ENCODE measurements around the gene SFXN3.

SFXN3 gene

GRCh38 chr10:101012525-101013364, 18.3 kb upstream of the SFXN3 start:
- peak; percentile 94 to 96 for DNase-seq (ENCODE audit: low read depth in 1 of 2, low spot score in 1 of 2)
- in situ Hi-C loops (cut with HindIII; ENCODE audit: low pct_unique_long_range_greater_than_20kb, low sequenced_read_pairs), result no loop called here
- no peak for TF ChIP-seq JUND (IDR thresholded peaks at IDR 0.05; ENCODE audit: low read depth)

GRCh38 chr10:101013365-101013825, 17.6 kb upstream of the SFXN3 start:
- in situ Hi-C loops (cut with HindIII; ENCODE audit: low pct_unique_long_range_greater_than_20kb, low sequenced_read_pairs), result no loop called here

GRCh38 chr10:101014230-101014884, 16.7 kb upstream of the SFXN3 start:
- TF ChIP-seq JUND (IDR thresholded peaks at IDR 0.05; ENCODE audit: low read depth), result no peak
- DNase-seq (ENCODE audit: low read depth in 1 of 2, low spot score in 1 of 2), result peak; percentile 80 to 84
- in situ Hi-C loops (cut with HindIII; ENCODE audit: low pct_unique_long_range_greater_than_20kb, low sequenced_read_pairs), result no loop called here

More at GRCh38 chr10:101013365-101013825, 17.6 kb upstream of the SFXN3 start:
- DNase-seq (ENCODE audit: low read depth in 1 of 2, low spot score in 1 of 2), result no peak
- no peak for TF ChIP-seq JUND (IDR thresholded peaks at IDR 0.05; ENCODE audit: low read depth)

DNA sequence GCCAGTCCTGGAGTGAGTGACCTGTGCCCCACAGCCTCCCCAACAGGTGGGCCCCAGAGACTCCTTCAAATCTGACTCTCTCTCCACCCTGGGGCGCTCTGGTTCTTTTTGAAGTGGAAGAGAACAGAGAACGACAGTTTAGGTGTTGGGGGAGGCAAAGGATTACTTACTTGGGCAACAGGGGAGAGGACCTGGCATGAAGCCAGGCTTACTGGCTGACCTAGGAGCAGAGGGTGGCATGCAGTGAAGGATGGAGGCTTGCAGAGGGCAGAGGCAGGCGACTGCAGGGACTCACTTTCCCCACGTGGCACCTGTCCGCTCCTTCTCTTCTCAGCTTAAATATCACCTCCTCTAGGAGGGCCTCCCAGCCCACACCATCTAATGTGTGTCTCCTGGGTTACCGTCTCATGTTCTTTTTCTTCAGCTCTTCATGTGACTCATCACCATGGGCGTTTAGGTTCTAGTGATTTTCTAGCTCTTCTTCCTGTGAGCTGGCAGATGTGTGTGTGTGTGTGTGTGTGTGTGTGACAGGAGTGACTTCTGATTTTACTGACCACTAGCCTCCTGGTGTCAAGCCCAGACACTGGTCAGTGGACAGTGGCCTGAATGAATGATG, 16.0 kb upstream of the SFXN3 start:
- in situ Hi-C loops (cut with HindIII; ENCODE audit: low pct_unique_long_range_greater_than_20kb, low sequenced_read_pairs), result no loop called here
- no peak for DNase-seq (ENCODE audit: low read depth in 1 of 2, low spot score in 1 of 2)
- no peak for TF ChIP-seq JUND (IDR thresholded peaks at IDR 0.05; ENCODE audit: low read depth)

GRCh38 chr10:101015582-101015973, 15.5 kb upstream of the SFXN3 start:
- no peak for DNase-seq (ENCODE audit: low read depth in 1 of 2, low spot score in 1 of 2)
- in situ Hi-C loops (cut with HindIII; ENCODE audit: low pct_unique_long_range_greater_than_20kb, low sequenced_read_pairs), result no loop called here
- no peak for TF ChIP-seq JUND (IDR thresholded peaks at IDR 0.05; ENCODE audit: low read depth)

- DNase-seq (ENCODE audit: low read depth in 1 of 2, low spot score in 1 of 2), result no peak
- no peak for TF ChIP-seq JUND (IDR thresholded peaks at IDR 0.05; ENCODE audit: low read depth)
- in situ Hi-C loops (cut with HindIII; ENCODE audit: low pct_unique_long_range_greater_than_20kb, low sequenced_read_pairs), result no loop called here
Observed at GRCh38 chr10:101016814-101017213, 14.2 kb upstream of the SFXN3 start.

DNA sequence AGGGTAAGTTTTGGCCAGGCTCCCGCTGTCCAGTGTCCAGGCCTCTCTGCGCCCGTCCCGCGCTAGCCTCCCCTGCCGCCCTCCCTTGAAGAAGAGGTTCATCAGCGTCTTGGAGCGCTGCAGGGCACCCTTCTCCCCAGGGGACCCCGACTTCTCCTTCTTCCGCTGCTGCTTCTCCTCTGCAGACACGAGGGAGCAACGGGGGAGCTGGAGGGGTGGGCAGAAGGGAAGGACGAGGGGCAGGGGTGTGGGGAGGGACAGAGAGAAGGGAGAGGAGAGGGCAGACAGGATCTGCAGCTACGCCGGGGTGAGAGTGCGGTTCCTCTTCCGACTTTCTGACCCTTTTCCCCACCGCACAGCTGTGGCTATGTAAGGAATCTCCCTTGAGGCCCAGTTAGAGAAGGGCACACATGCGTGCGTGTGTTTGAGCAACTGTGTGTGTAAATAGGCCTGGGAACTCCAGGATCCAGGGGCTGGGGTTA, 12.9 kb upstream of the SFXN3 start:
- peak; percentile 57 to 78 for DNase-seq (ENCODE audit: low read depth in 1 of 2, low spot score in 1 of 2)
- no peak for TF ChIP-seq JUND (IDR thresholded peaks at IDR 0.05; ENCODE audit: low read depth)
- in situ Hi-C loops (cut with HindIII; ENCODE audit: low pct_unique_long_range_greater_than_20kb, low sequenced_read_pairs), result no loop called here

DNA sequence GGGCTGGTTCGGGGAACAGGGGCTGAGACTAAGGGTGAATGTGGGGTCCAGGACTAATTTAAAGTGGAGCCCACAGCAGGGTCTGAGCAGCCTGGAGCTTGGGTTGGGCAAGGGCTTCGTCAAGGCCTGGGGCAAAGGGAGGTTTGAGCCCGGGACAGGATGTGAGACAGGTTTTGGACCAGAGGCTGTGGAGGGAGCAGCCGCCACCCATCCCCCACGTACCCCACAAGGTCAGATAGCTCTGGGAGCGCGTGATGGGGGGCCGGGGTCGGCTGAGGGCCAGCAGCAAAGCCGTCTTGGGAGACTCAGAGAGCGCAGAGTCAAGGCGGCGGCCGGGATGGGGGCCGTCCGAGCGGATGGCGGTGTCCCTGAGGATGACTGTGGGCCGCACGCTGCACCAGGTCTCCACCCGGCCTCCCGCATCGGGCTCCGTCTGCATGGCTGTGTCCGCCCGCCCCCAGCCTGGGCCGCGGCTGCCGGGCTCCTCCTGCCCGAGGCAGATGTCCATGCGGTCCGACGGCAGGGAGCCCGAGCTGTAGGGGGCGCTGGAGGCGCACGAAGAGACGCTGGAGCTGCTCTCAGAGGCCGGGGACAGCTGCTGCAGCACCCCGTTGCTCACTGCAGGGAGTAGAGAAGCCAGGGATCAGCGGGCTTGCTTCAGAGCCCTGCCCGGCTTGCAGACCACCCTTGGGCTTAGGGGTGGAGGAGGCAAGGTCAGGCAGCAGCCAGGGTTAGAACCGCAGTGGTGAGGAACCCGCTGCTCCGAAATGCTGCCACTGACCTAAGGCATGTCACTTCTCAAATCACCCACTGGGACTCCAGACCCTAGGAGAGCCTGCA, 12.2 kb upstream of the SFXN3 start:
- in situ Hi-C loops (cut with HindIII; ENCODE audit: low pct_unique_long_range_greater_than_20kb, low sequenced_read_pairs), result no loop called here
- DNase-seq (ENCODE audit: low read depth in 1 of 2, low spot score in 1 of 2), result peak; percentile 85 to 89
- no peak for TF ChIP-seq JUND (IDR thresholded peaks at IDR 0.05; ENCODE audit: low read depth)

DNA sequence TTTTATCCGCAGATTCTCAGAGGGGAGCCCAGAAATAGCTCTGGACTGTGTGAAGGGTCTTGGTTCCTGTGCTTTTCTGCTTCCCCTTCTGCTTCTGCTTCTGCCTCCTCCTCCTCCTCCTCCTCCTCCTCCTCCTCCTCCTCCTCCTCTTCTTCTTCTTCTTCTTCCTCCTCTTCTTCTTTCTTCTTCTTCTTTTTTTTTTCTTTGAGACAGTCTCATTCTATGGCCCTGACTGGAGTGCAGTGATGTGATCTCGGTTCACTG, 11.7 kb upstream of the SFXN3 start:
- TF ChIP-seq JUND (IDR thresholded peaks at IDR 0.05; ENCODE audit: low read depth), result no peak
- in situ Hi-C loops (cut with HindIII; ENCODE audit: low pct_unique_long_range_greater_than_20kb, low sequenced_read_pairs), result no loop called here
- DNase-seq (ENCODE audit: low read depth in 1 of 2, low spot score in 1 of 2), result no peak

DNA sequence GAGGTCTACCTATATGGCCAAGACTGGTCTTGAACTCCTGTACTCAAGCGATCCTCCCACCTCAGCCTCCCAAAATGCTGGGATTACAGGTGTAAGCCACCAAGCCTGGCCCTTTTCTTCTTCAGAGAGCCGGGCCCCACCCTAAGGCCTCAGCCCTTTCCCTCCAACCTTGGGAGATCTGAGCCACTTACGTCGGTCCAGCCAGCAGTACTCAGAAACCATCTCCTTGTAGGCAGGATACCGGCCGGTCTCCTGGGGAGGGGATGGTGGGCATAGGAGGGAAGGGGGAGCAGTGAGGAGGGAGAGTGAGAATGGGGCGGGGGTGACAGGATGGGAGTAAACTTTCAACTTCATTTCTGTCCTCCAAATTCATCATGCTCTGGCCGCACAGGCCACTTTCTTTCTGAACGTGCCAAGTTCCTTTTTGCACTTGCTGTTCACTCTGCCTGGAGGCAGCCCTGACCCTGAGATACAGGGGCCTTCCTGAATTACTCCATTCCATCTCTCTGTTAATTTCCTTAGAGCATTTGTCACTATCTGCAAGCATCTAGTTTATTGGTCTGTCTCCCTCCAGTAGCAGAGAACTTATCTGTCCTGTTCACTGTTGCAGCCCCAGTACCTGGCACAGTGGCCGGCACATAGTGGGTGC, 10.5 kb upstream of the SFXN3 start:
- DNase-seq (ENCODE audit: low read depth in 1 of 2, low spot score in 1 of 2), result no peak
- TF ChIP-seq JUND (IDR thresholded peaks at IDR 0.05; ENCODE audit: low read depth), result no peak
- in situ Hi-C loops (cut with HindIII; ENCODE audit: low pct_unique_long_range_greater_than_20kb, low sequenced_read_pairs), result no loop called here

DNA sequence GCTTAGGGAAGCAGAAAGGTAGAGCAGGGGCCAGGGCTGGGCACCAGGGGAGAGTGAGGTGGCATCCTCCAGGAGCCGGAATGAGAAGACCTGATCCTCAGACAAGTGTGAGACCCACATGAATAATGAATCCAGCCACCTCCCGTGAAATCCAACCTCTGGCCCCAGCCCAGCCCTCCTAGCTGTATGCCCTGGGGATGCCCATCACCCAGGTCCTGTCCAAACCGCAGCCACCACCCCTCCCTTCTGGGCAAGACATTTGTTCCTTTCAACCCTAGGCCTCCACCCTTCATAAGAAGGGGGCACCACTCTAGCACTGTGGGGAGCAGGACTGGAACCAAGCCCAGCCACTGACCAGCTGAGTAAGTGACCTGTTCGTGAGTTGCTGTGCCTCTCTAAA, 9.8 kb upstream of the SFXN3 start:
- in situ Hi-C loops (cut with HindIII; ENCODE audit: low pct_unique_long_range_greater_than_20kb, low sequenced_read_pairs), result no loop called here
- no peak for DNase-seq (ENCODE audit: low read depth in 1 of 2, low spot score in 1 of 2)
- TF ChIP-seq JUND (IDR thresholded peaks at IDR 0.05; ENCODE audit: low read depth), result no peak
